Spleen (tissue), 7 donors: Measurements from ENCODE around the gene UGT1A5.

Experiments used
- POLR2AphosphoS5 ChIP-seq, 3 donors: sonication (generic); formaldehyde crosslinking; IDR thresholded peaks; one replicate each; pipeline ENCODE4 v1.5.1; 2017; ENCODE audit warnings: antibody characterized with exemption in 3 of 3
- TF ChIP-seq, protein P1 (sequence below), 11 experiments: fragments of 200-600 bp in 7 of 11; fragments of 450-650 bp in 4 of 11; sonication (generic) in 4 of 11; IDR thresholded peaks in 8 of 11; conservative IDR thresholded peaks in 3 of 11; 1 replicate in 7 of 11; 2 replicates in 4 of 11; pipeline versions ENCODE4 v1.4.0 to v1.8.0; 2016 to 2021; ENCODE audit warnings: antibody characterized with exemption in 11 of 11, inconsistent platforms in 4 of 11, mild to moderate bottlenecking in 1 of 11
- donor health status: DM: no; HTN: no; CAD: no; lungs with moderate emphysema.
- donor health status: DM: no; HTN: no; CAD: no.
- donor health status: DM: no; HTN: no; CAD: no.

DNA sequence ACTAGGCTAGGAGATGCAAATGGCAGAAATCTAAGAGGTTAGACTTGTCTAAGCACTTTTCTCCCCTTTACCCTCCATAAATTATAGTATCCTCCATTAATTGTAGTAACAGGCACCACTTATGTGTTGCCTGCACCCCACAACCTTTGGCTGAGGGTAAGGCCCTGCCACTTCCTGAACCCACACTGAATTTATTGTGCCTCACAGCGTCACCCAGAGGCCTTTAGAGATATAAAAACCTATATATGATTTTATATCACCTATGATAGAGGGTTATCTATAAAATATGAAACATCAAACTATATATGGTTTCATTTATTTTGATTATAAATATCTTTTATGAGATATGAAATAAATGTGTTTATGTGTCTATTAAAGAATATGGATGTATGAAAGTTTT is 38.4 kb upstream of the UGT1A5 start:
- TF ChIP-seq, protein P1, sequence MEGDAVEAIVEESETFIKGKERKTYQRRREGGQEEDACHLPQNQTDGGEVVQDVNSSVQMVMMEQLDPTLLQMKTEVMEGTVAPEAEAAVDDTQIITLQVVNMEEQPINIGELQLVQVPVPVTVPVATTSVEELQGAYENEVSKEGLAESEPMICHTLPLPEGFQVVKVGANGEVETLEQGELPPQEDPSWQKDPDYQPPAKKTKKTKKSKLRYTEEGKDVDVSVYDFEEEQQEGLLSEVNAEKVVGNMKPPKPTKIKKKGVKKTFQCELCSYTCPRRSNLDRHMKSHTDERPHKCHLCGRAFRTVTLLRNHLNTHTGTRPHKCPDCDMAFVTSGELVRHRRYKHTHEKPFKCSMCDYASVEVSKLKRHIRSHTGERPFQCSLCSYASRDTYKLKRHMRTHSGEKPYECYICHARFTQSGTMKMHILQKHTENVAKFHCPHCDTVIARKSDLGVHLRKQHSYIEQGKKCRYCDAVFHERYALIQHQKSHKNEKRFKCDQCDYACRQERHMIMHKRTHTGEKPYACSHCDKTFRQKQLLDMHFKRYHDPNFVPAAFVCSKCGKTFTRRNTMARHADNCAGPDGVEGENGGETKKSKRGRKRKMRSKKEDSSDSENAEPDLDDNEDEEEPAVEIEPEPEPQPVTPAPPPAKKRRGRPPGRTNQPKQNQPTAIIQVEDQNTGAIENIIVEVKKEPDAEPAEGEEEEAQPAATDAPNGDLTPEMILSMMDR (IDR thresholded peaks at IDR 0.05 in 8 of 11, conservative IDR thresholded peaks at IDR 0.05 in 3 of 11) = no peak
- no peak for TF ChIP-seq POLR2AphosphoS5 (IDR thresholded peaks at IDR 0.05)
